Activated T-helper 1 cell treated with Interleukin-2 at 50 U/mL for 16 hours (primary cell): ENCODE results near the gene GFAP.

Experiments
- DNase-seq: peaks from one replicate; pipeline ENCODE4 v3.0.0-alpha.2; 2020; ENCODE audit warnings: low read depth

Gene GFAP

GRCh38 chr17:44914148-44914547, 1.2 kb downstream of the GFAP start:
- DNase-seq, result no peak

- DNase-seq, result no peak
Observed at GRCh38 chr17:44913676-44914075, 1.6 kb downstream of the GFAP start.

GRCh38 chr17:44912763-44913544, 2.3 kb downstream of the GFAP start:
- DNase-seq, result no peak

- DNase-seq, result peak; percentile 13
Observed at GRCh38 chr17:44911133-44912001, 3.9 kb downstream of the GFAP start.

- no peak for DNase-seq
Observed at GRCh38 chr17:44910231-44911106, 4.8 kb downstream of the GFAP start.

GRCh38 chr17:44909681-44910144, 5.6 kb downstream of the GFAP start:
- no peak for DNase-seq

- DNase-seq, result no peak
Observed at GRCh38 chr17:44908761-44909326, 6.5 kb downstream of the GFAP start.

- DNase-seq, result no peak
Observed at GRCh38 chr17:44907729-44908470, 7.4 kb downstream of the GFAP start.

- DNase-seq, result no peak
Observed at GRCh38 chr17:44906763-44907728, 8.3 kb downstream of the GFAP start.

GRCh38 chr17:44906010-44906646, 9.2 kb downstream of the GFAP start:
- DNase-seq, result no peak

- no peak for DNase-seq
Observed at GRCh38 chr17:44905006-44906000, 10.0 kb downstream of the GFAP start.

GRCh38 chr17:44904001-44904984, 11.0 kb downstream of the GFAP start:
- DNase-seq, result no peak

- no peak for DNase-seq
Observed at GRCh38 chr17:44903012-44903685, 12.2 kb downstream of the GFAP start.

- no peak for DNase-seq
Observed at GRCh38 chr17:44902135-44902760, 13.1 kb downstream of the GFAP start.

GRCh38 chr17:44901411-44901921, 13.8 kb downstream of the GFAP start:
- no peak for DNase-seq

- DNase-seq, result no peak
Observed at GRCh38 chr17:44900894-44901293, 14.4 kb downstream of the GFAP start.
